ENCODE results near the gene MARCHF3. TPM values are rescaled to one million over a fixed set of nuclear protein-coding genes. Genes with fewer than 3 reads are reported as not detected.
"Not testable (repeated sequence)": the region's sequence is repeated elsewhere in the genome, so short reads cannot be mapped to it uniquely, and the experiment has no call there.

MARCHF3 gene
- total and polyA plus RNA-seq, 10 of the 15 experiments (the other 5 are each of a cell fraction or from before 2014, with no cell fraction given), result 3.6 to 24.1 (median 11.3) TPM

DNA sequence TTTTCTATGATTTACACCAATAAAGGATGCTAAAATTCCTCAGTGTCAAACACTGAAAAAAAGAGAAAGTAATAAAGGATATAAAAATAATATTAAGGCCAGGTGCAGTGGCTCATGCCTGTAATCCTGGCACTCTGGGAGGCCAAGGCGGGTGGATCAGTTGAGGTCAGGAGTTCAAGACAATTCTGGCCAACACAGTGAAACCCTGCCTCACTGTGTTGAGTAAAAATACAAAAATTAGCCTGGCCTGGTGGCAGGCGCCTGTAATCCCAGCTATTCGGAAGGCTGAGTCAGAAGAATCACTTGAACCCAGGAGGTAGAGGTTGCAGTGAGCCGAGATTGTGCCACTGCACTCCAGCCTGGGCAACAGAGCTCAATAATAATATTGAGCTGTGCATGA is 87.5 kb downstream of the MARCHF3 start:
- in situ Hi-C loops (cut with MboI); FAIRE-seq; H3K27me3 ChIP-seq (replicated peaks in 1 of 2; ENCODE audit: control insufficient read depth in 2 of 2, insufficient read depth in 2 of 2, low read length in 1 of 2); H3K4me2 ChIP-seq (ENCODE audit: control insufficient read depth, insufficient read depth); RAD21 ChIA-PET (ENCODE audit: unreplicated experiment); BruUV-seq (replicated peaks); H3K4me1 ChIP-seq (ENCODE audit: control insufficient read depth, insufficient read depth, low read length); H3K9me3 ChIP-seq (replicated peaks; ENCODE audit: control insufficient read depth, insufficient read depth, low read length); H3K4me3 ChIP-seq; ATAC-seq; H3K36me3 ChIP-seq (ENCODE audit: control insufficient read depth in 2 of 2, insufficient read depth in 2 of 2, low read length in 1 of 2); H4K20me1 ChIP-seq (ENCODE audit: control insufficient read depth, insufficient read depth); DNase-seq (ENCODE audit: low read depth, low spot score); intact Hi-C loops (cut with micrococcal nuclease; ENCODE audit: unreplicated experiment); POLR2A ChIA-PET; H3K9ac ChIP-seq (ENCODE audit: control insufficient read depth, insufficient read depth, low read length); H3K79me2 ChIP-seq (ENCODE audit: control insufficient read depth, insufficient read depth, low read length); H2AFZ ChIP-seq (ENCODE audit: control insufficient read depth, low read depth, low read length); H3K27ac ChIP-seq (ENCODE audit: control insufficient read depth, insufficient read depth): not testable (repeated sequence)
- CTCF ChIA-PET, result interaction anchor here (1.0 kb wide), 1 partner anchor 10 kb away, joined by 4 read pairs; no protein-coding TSS in a partner anchor
- 93% methylated on average over 4 of the region's 4 CpGs for WGBS (ENCODE audit: insufficient coverage, insufficient replicate concordance, low lambda C conversion rate, missing lambda C conversion rate)
- SMC1A ChIA-PET (ENCODE audit: uncharacterized antibody, unreplicated experiment), result interaction anchor here (0.6 to 3.8 kb wide), 6 partner anchors 10 to 105 kb away, joined by 3 to 21 read pairs (median 3); no protein-coding TSS in a partner anchor

DNA sequence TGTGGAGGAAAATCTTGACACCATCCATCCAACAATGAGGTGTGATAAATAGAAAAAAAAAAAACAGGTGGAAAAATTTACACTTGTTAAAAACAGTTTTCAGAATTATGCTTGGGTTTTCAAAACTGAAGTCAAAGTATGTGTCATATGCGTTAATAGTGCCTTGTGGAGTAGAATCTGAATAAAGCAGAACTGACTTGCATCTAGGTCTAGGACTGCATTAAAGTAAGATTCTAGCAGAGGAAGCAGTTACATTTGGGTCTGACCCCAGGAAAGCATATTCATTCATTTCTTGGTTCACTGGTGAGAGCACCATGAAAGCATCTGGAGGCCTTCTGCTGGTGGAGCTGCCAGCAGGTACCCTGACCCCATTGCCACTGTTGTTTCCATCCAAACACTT is 89.0 kb downstream of the MARCHF3 start:
- WGBS (ENCODE audit: insufficient coverage, insufficient replicate concordance, low lambda C conversion rate, missing lambda C conversion rate), result 100% methylated on average over 1 of the region's 1 CpG
- DNase-seq (ENCODE audit: low read depth, low spot score), result no peak
- no peak overlapping the region for H3K4me3 ChIP-seq
- ChIA-PET SMC1A (ENCODE audit: uncharacterized antibody, unreplicated experiment) (interaction anchor here (1.0 to 3.8 kb wide), 4 partner anchors 9 to 57 kb away, joined by 3 to 21 read pairs (median 4); no protein-coding TSS in a partner anchor), POLR2A (interaction anchor here (0.6 to 1.4 kb wide), 3 partner anchors 22 to 64 kb away, joined by 3 to 5 read pairs (median 4); no protein-coding TSS in a partner anchor), RAD21 (ENCODE audit: unreplicated experiment) (interaction anchor here (0.6 to 1.3 kb wide), 3 partner anchors 9 to 71 kb away, joined by 4 to 5 read pairs (median 4); no protein-coding TSS in a partner anchor), CTCF (interaction anchor here (0.6 to 1.2 kb wide), 2 partner anchors 113 to 284 kb away, joined by 3 read pairs; no protein-coding TSS in a partner anchor)
- no peak overlapping the region for H3K4me2 ChIP-seq (ENCODE audit: control insufficient read depth, insufficient read depth)
- no peaks in the 10 kb centered on the region for H3K9me3 ChIP-seq (replicated peaks; ENCODE audit: control insufficient read depth, insufficient read depth, low read length)
- no peaks in the 10 kb centered on the region for H3K36me3 ChIP-seq (ENCODE audit: control insufficient read depth in 2 of 2, insufficient read depth in 2 of 2, low read length in 1 of 2)
- no peak overlapping the region for H3K9ac ChIP-seq (ENCODE audit: control insufficient read depth, insufficient read depth, low read length)
- H3K79me2 ChIP-seq (ENCODE audit: control insufficient read depth, insufficient read depth, low read length), result no peaks in the 10 kb centered on the region
- H3K4me1 ChIP-seq (ENCODE audit: control insufficient read depth, insufficient read depth, low read length), result no peaks in the 10 kb centered on the region
- H2AFZ ChIP-seq (ENCODE audit: control insufficient read depth, low read depth, low read length), result no peak overlapping the region
- H3K27ac ChIP-seq (ENCODE audit: control insufficient read depth, insufficient read depth), result no peak overlapping the region
- intact Hi-C loops (cut with micrococcal nuclease; ENCODE audit: unreplicated experiment), result no loop called here
- no TSS peak for BruUV-seq (replicated peaks)
- H4K20me1 ChIP-seq (ENCODE audit: control insufficient read depth, insufficient read depth), result no peaks in the 10 kb centered on the region
- H3K27me3 ChIP-seq (replicated peaks in 1 of 2; ENCODE audit: control insufficient read depth in 2 of 2, insufficient read depth in 2 of 2, low read length in 1 of 2), result no peaks in the 10 kb centered on the region
- no peak for FAIRE-seq
- ATAC-seq, result no peak
- in situ Hi-C loops (cut with MboI), result no loop called here
- TF ChIP-seq, protein P1, sequence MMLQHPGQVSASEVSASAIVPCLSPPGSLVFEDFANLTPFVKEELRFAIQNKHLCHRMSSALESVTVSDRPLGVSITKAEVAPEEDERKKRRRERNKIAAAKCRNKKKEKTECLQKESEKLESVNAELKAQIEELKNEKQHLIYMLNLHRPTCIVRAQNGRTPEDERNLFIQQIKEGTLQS (IDR thresholded peaks at IDR 0.05; ENCODE audit: borderline replicate concordance, extremely low read depth, low read depth, low read length), result no peak
- TF ChIP-seq EED (IDR thresholded peaks at IDR 0.05; ENCODE audit: low read depth), result no peak
- no peak for TF ChIP-seq SREBF2 (IDR thresholded peaks at IDR 0.05; ENCODE audit: low read length)
- TF ChIP-seq SMAD5 (IDR thresholded peaks at IDR 0.05; ENCODE audit: low read depth), result no peak
- no peak for TF ChIP-seq CHD4 (IDR thresholded peaks at IDR 0.05)
- TF ChIP-seq IRF4 (IDR thresholded peaks at IDR 0.05; ENCODE audit: low read depth, low read length), result no peak
- TF ChIP-seq, protein P2, sequence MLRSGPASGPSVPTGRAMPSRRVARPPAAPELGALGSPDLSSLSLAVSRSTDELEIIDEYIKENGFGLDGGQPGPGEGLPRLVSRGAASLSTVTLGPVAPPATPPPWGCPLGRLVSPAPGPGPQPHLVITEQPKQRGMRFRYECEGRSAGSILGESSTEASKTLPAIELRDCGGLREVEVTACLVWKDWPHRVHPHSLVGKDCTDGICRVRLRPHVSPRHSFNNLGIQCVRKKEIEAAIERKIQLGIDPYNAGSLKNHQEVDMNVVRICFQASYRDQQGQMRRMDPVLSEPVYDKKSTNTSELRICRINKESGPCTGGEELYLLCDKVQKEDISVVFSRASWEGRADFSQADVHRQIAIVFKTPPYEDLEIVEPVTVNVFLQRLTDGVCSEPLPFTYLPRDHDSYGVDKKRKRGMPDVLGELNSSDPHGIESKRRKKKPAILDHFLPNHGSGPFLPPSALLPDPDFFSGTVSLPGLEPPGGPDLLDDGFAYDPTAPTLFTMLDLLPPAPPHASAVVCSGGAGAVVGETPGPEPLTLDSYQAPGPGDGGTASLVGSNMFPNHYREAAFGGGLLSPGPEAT (IDR thresholded peaks at IDR 0.05; ENCODE audit: low read depth), result no peak
- no peak for TF ChIP-seq SIN3A (IDR thresholded peaks at IDR 0.05; ENCODE audit: low read depth, low read length)
- no peak for TF ChIP-seq ZNF217 (IDR thresholded peaks at IDR 0.05)
- no peak for TF ChIP-seq TAF1 (IDR thresholded peaks at IDR 0.05; ENCODE audit: borderline replicate concordance, low read depth, low read length)
- no peak for TF ChIP-seq WRNIP1 (IDR thresholded peaks at IDR 0.05; ENCODE audit: borderline replicate concordance, low read depth, low read length)
- TF ChIP-seq, protein P3, sequence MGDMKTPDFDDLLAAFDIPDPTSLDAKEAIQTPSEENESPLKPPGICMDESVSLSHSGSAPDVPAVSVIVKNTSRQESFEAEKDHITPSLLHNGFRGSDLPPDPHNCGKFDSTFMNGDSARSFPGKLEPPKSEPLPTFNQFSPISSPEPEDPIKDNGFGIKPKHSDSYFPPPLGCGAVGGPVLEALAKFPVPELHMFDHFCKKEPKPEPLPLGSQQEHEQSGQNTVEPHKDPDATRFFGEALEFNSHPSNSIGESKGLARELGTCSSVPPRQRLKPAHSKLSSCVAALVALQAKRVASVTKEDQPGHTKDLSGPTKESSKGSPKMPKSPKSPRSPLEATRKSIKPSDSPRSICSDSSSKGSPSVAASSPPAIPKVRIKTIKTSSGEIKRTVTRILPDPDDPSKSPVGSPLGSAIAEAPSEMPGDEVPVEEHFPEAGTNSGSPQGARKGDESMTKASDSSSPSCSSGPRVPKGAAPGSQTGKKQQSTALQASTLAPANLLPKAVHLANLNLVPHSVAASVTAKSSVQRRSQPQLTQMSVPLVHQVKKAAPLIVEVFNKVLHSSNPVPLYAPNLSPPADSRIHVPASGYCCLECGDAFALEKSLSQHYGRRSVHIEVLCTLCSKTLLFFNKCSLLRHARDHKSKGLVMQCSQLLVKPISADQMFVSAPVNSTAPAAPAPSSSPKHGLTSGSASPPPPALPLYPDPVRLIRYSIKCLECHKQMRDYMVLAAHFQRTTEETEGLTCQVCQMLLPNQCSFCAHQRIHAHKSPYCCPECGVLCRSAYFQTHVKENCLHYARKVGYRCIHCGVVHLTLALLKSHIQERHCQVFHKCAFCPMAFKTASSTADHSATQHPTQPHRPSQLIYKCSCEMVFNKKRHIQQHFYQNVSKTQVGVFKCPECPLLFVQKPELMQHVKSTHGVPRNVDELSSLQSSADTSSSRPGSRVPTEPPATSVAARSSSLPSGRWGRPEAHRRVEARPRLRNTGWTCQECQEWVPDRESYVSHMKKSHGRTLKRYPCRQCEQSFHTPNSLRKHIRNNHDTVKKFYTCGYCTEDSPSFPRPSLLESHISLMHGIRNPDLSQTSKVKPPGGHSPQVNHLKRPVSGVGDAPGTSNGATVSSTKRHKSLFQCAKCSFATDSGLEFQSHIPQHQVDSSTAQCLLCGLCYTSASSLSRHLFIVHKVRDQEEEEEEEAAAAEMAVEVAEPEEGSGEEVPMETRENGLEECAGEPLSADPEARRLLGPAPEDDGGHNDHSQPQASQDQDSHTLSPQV (IDR thresholded peaks at IDR 0.05), result no peak

Measured in GM12878 (cell line).